IMR-90 (cell line): ENCODE data around the gene NTRK3. TPM values are rescaled to one million over a fixed set of nuclear protein-coding genes. Genes with fewer than 3 reads are reported as not detected.

Source experiments
- ATAC-seq: fragments of 200-7000 bp; cut with Tn5 transposase; 2 replicates; pipeline ENCODE4 v1.9.1; 2020; ENCODE audit warnings: low read depth, mild to moderate bottlenecking, moderate library complexity
- BruUV-seq: library from RNA; stranded (reverse); fragments of 400-500 nt; replicated peaks from 2 replicates; lab custom pipeline; 2021; lab: Mats Ljungman, UMichigan
- CTCF ChIA-PET: fragments of 300-600 bp; formaldehyde crosslinking; extraction: SDS; loops from one replicate; lab custom pipeline; 2021; ENCODE audit warnings: antibody characterized with exemption; lab: Yijun Ruan, JAX
- POLR2A ChIA-PET: fragments of 300-600 bp; sonication (Branson Sonifier 250); formaldehyde crosslinking; loops from one replicate; lab custom pipeline; 2022; ENCODE audit warnings: antibody characterized with exemption; ENCODE audit not compliant: unreplicated experiment; lab: Charles Lee
- DNase-seq: peaks from one replicate; pipeline ENCODE4 v3.0.0; 2013
- H2AFZ ChIP-seq: replicated peaks from 2 replicates; pipeline ENCODE3; 2013; ENCODE audit warnings: low read length, mild to moderate bottlenecking; ENCODE audit not compliant: poor library complexity
- H2AK5ac ChIP-seq: 2 replicates; pipeline ENCODE4 v1.6.1; 2013; ENCODE audit warnings: low read depth, low read length, inconsistent platforms
- H2AK9ac ChIP-seq: replicated peaks from 2 replicates; pipeline ENCODE3; 2013; ENCODE audit warnings: mild to moderate bottlenecking, low read depth, low read length, moderate library complexity; ENCODE audit not compliant: poor library complexity
- H2BK120ac ChIP-seq: 2 replicates; pipeline ENCODE4 v1.6.1; 2013; ENCODE audit warnings: low read depth, low read length, inconsistent platforms
- H2BK15ac ChIP-seq: 3 replicates; pipeline ENCODE4 v1.6.1; 2013; ENCODE audit warnings: low read depth, low read length, inconsistent platforms
- H2BK20ac ChIP-seq: 2 replicates; pipeline ENCODE4 v1.6.1; 2013; ENCODE audit warnings: low read depth, mild to moderate bottlenecking, inconsistent platforms, low read length, moderate library complexity
- H2BK5ac ChIP-seq: 2 replicates; pipeline ENCODE4 v1.6.1; 2013; ENCODE audit warnings: mild to moderate bottlenecking, low read depth, low read length, inconsistent platforms; ENCODE audit not compliant: poor library complexity, severe bottlenecking
- H3K14ac ChIP-seq: replicated peaks from 2 replicates; pipeline ENCODE4 v1.6.1; 2013; ENCODE audit warnings: low read depth, low read length, inconsistent platforms
- H3K18ac ChIP-seq: 2 replicates; pipeline ENCODE4 v1.6.1; 2013; ENCODE audit warnings: low read depth, low read length, control low read depth
- H3K23ac ChIP-seq: 2 replicates; pipeline ENCODE4 v1.6.1; 2013; ENCODE audit warnings: low read depth, low read length, inconsistent platforms
- H3K27ac ChIP-seq: 2 replicates; pipeline ENCODE4 v1.5.1; 2013; ENCODE audit warnings: mild to moderate bottlenecking, control low read depth, low read length; ENCODE audit not compliant: insufficient read depth
- H3K27me3 ChIP-seq: 2 replicates; pipeline ENCODE4 v1.6.1; 2013; ENCODE audit warnings: low read length; ENCODE audit not compliant: control insufficient read depth, insufficient read depth
- H3K36me3 ChIP-seq: 2 replicates; pipeline ENCODE4 v1.6.1; 2013; ENCODE audit warnings: low read length, mixed read lengths; ENCODE audit not compliant: control insufficient read depth, insufficient read depth
- H3K4ac ChIP-seq: 2 replicates; pipeline ENCODE4 v1.6.1; 2013; ENCODE audit warnings: low read depth, low read length, inconsistent platforms
- H3K4me1 ChIP-seq: 2 replicates; pipeline ENCODE4 v1.6.1; 2013; ENCODE audit warnings: low read length, mixed read lengths; ENCODE audit not compliant: control insufficient read depth, insufficient read depth
- H3K4me2 ChIP-seq: 2 replicates; pipeline ENCODE4 v1.6.1; 2013; ENCODE audit warnings: low read depth, mild to moderate bottlenecking, control low read depth, low read length, moderate library complexity
- H3K4me3 ChIP-seq: 2 replicates; pipeline ENCODE4 v1.5.1; 2013; ENCODE audit warnings: low read depth, mild to moderate bottlenecking, control low read depth, low read length, moderate library complexity; ENCODE audit not compliant: insufficient read depth
- H3K56ac ChIP-seq: 2 replicates; pipeline ENCODE4 v1.6.1; 2013; ENCODE audit warnings: low read length, inconsistent platforms; ENCODE audit not compliant: insufficient read depth; ENCODE audit errors: extremely low read depth
- H3K79me1 ChIP-seq, 2 experiments: 2 replicates each; pipeline ENCODE4 v1.6.1; 2013; ENCODE audit warnings: low read length in 2 of 2, inconsistent platforms in 1 of 2, low read depth in 1 of 2
- H3K9ac ChIP-seq: 2 replicates; pipeline ENCODE4 v1.6.1; 2013; ENCODE audit warnings: low read depth, low read length, control low read depth
- H3K9me1 ChIP-seq: 2 replicates; pipeline ENCODE4 v1.6.1; 2013; ENCODE audit warnings: low read length, inconsistent platforms; ENCODE audit not compliant: insufficient read depth
- H3K9me3 ChIP-seq: 2 replicates; pipeline ENCODE4 v1.6.1; 2013; ENCODE audit warnings: low read length; ENCODE audit not compliant: control insufficient read depth, insufficient read depth
- H4K20me1 ChIP-seq: 2 replicates; pipeline ENCODE4 v1.6.1; 2013; ENCODE audit warnings: low read length, inconsistent platforms; ENCODE audit not compliant: insufficient read depth
- H4K5ac ChIP-seq: 2 replicates; pipeline ENCODE4 v1.6.1; 2013; ENCODE audit warnings: mild to moderate bottlenecking, low read depth, low read length, control low read depth
- H4K8ac ChIP-seq, 2 experiments: 2 replicates each; pipeline ENCODE4 v1.6.1; 2013; ENCODE audit warnings: low read depth in 2 of 2, low read length in 2 of 2, control low read depth in 1 of 2, inconsistent platforms in 1 of 2
- H4K91ac ChIP-seq: 2 replicates; pipeline ENCODE4 v1.6.1; 2013; ENCODE audit warnings: low read depth, low read length, inconsistent platforms; ENCODE audit not compliant: insufficient read depth
- BHLHE40 ChIP-seq: fragments of 150-350 bp; IDR thresholded peaks from 2 replicates; pipeline ENCODE4 v1.6.1; 2016; ENCODE audit warnings: mild to moderate bottlenecking, low read depth, low read length
- CEBPB ChIP-seq: IDR thresholded peaks from 2 replicates; pipeline ENCODE4 v1.6.1; 2012; ENCODE audit warnings: low read depth, low read length, improper control_type of control experiment
- CHD1 ChIP-seq: IDR thresholded peaks from 2 replicates; pipeline ENCODE4 v1.6.1; 2012; ENCODE audit warnings: low read depth, low read length, improper control_type of control experiment
- CTCF ChIP-seq: conservative IDR thresholded peaks from 2 replicates; pipeline ENCODE4 v1.5.1; 2012; ENCODE audit warnings: mild to moderate bottlenecking, low read depth, low read length, improper control_type of control experiment
- ELK1 ChIP-seq: fragments of 150-350 bp; IDR thresholded peaks from 2 replicates; pipeline ENCODE4 v1.6.1; 2016; ENCODE audit warnings: low read depth, mild to moderate bottlenecking, low read length, moderate library complexity, borderline replicate concordance
- FOS ChIP-seq: fragments of 150-350 bp; IDR thresholded peaks from 2 replicates; pipeline ENCODE4 v1.6.1; 2016; ENCODE audit warnings: low read depth, low read length
- MAFK ChIP-seq: IDR thresholded peaks from 2 replicates; pipeline ENCODE4 v1.6.1; 2012; ENCODE audit warnings: low read depth, low read length, improper control_type of control experiment
- MAZ ChIP-seq: IDR thresholded peaks from 2 replicates; pipeline ENCODE4 v1.6.1; 2012; ENCODE audit warnings: low read depth, mild to moderate bottlenecking, low read length, improper control_type of control experiment, moderate library complexity, borderline replicate concordance
- MXI1 ChIP-seq: IDR thresholded peaks from 2 replicates; pipeline ENCODE4 v1.6.1; 2012; ENCODE audit warnings: low read depth, mild to moderate bottlenecking, low read length, moderate library complexity, borderline replicate concordance
- NFE2L2 ChIP-seq: fragments of 150-350 bp; IDR thresholded peaks from 2 replicates; pipeline ENCODE4 v1.6.1; 2016; ENCODE audit warnings: low read depth, mild to moderate bottlenecking, low read length
- POLR2A ChIP-seq: IDR thresholded peaks from 2 replicates; pipeline ENCODE4 v1.6.1; 2012; ENCODE audit warnings: mild to moderate bottlenecking, low read depth, low read length
- RAD21 ChIP-seq: IDR thresholded peaks from 2 replicates; pipeline ENCODE4 v1.6.1; 2012; ENCODE audit warnings: low read length, improper control_type of control experiment
- RCOR1 ChIP-seq: IDR thresholded peaks from 2 replicates; pipeline ENCODE4 v1.6.1; 2012; ENCODE audit warnings: mild to moderate bottlenecking, low read length, improper control_type of control experiment; ENCODE audit not compliant: insufficient replicate concordance
- RFX5 ChIP-seq: IDR thresholded peaks from 2 replicates; pipeline ENCODE4 v1.8.0; 2012; ENCODE audit warnings: low read depth, mild to moderate bottlenecking, low read length, moderate library complexity
- SMC3 ChIP-seq: fragments of 150-350 bp; IDR thresholded peaks from 2 replicates; pipeline ENCODE4 v1.6.1; 2016; ENCODE audit warnings: low read depth, mild to moderate bottlenecking, antibody characterized with exemption, low read length, moderate library complexity
- USF2 ChIP-seq: fragments of 150-350 bp; IDR thresholded peaks from 2 replicates; pipeline ENCODE4 v1.6.1; 2017; ENCODE audit warnings: mild to moderate bottlenecking, antibody characterized with exemption, low read length, low read depth
- dilution Hi-C: fragments of 300-500 bp; cut with HindIII; formaldehyde crosslinking; loops from one replicate; pipeline ENCODE4 v1.14.3; 2018; ENCODE audit warnings: low sequenced_read_pairs; ENCODE audit not compliant: unreplicated experiment
- in situ Hi-C: fragments of 300-500 bp; cut with MboI; formaldehyde crosslinking; loops from 3 replicates; pipeline ENCODE4 v1.14.3; 2019; ENCODE audit warnings: low sequenced_read_pairs, inconsistent platforms, mixed read lengths
- intact Hi-C: fragments of 100-400 bp; cut with micrococcal nuclease; formaldehyde crosslinking; loops from 2 replicates; pipeline ENCODE4 v1.10.0; 2022
- polyA plus RNA-seq, 3 experiments: library from polyadenylated mRNA; depleted of rRNA; stranded (reverse); fragments of >200 nt; gene quantifications; 2 replicates each; pipeline ENCODE4 v1.2.3, GENCODE V29; 2012; ENCODE audit warnings: low replicate concordance in 1 of 3
- total RNA-seq: library from RNA; depleted of rRNA; stranded (reverse); fragments of >200 nt; gene quantifications from 2 replicates; pipeline ENCODE4 v1.2.3, GENCODE V29; 2012

The NTRK3 gene
- total and polyA plus RNA-seq, 2 of the 4 experiments (the other 2 are of a cell fraction) = under 0.01 to 0.15 TPM

GRCh38 chr15:87998630-87999029, 257.9 kb downstream of the NTRK3 start:
- no peaks in the 10 kb centered on the region for H4K20me1 ChIP-seq
- no peaks in the 10 kb centered on the region for H3K36me3 ChIP-seq
- dilution Hi-C loops = no loop called here
- no peak overlapping the region for H2AK9ac ChIP-seq
- no peak overlapping the region for H2BK5ac ChIP-seq
- peaks cover 6% of the 10 kb centered on the region; the same call in 1 of the 2 replicates for H3K9me3 ChIP-seq
- H3K79me1 ChIP-seq = no peaks in the 10 kb centered on the region
- in situ Hi-C loops = no loop called here
- no peak overlapping the region for H2BK120ac ChIP-seq
- ATAC-seq (no peak), DNase-seq (no peak)
- H3K27me3 ChIP-seq = no peaks in the 10 kb centered on the region
- H3K18ac ChIP-seq = no peak overlapping the region
- BruUV-seq = no TSS peak
- H2BK20ac ChIP-seq = no peak overlapping the region
- no peak overlapping the region for H3K23ac ChIP-seq
- TF ChIP-seq CTCF = no peak
- TF ChIP-seq NFE2L2 = no peak
- no peak for TF ChIP-seq RFX5
- TF ChIP-seq MXI1 = no peak
- no peak for TF ChIP-seq MAZ
- TF ChIP-seq USF2 = no peak
- TF ChIP-seq ELK1 = no peak
- no peak for TF ChIP-seq CEBPB
- TF ChIP-seq SMC3 = no peak
- TF ChIP-seq FOS = no peak
- no peak for TF ChIP-seq CHD1
- TF ChIP-seq MAFK = no peak
- no peak for TF ChIP-seq BHLHE40
- TF ChIP-seq POLR2A = no peak
- no peak for TF ChIP-seq RAD21
- TF ChIP-seq RCOR1 = no peak
- no peak overlapping the region for H2BK15ac ChIP-seq
- H4K5ac ChIP-seq = no peak overlapping the region
- no peak overlapping the region for H4K8ac ChIP-seq
- H3K4me3 ChIP-seq = no peak overlapping the region
- no peak overlapping the region for H2AK5ac ChIP-seq
- H3K4me2 ChIP-seq = no peak overlapping the region
- H3K4me1 ChIP-seq = no peaks in the 10 kb centered on the region
- CTCF ChIA-PET = no interaction called here
- no peak overlapping the region for H3K9ac ChIP-seq
- no peak overlapping the region for H3K4ac ChIP-seq
- H3K14ac ChIP-seq = no peak overlapping the region
- intact Hi-C loops = no loop called here
- H2AFZ ChIP-seq = no peak overlapping the region
- POLR2A ChIA-PET = no interaction called here
- no peak overlapping the region for H4K91ac ChIP-seq
- H3K56ac ChIP-seq = no peak overlapping the region
- no peak overlapping the region for H3K27ac ChIP-seq
- H3K9me1 ChIP-seq = no peaks in the 10 kb centered on the region
